ENCODE results near the gene ANKRD23.
"Not testable (repeated sequence)": the region's sequence is repeated elsewhere in the genome, so short reads cannot be mapped to it uniquely, and the experiment has no call there.

The ANKRD23 gene

GRCh38 chr2:96843538-96844268, at the start of gene ANKRD23:
Gene ANKRD23 (minus strand): TSS chr2:96844021. CDS start chr2:96843992, 29 bp downstream.
- no peak for FAIRE-seq
- DNase-seq (ENCODE audit: insufficient read length, low spot score) = no peak

GRCh38 chr2:96891591-96892333, 47.9 kb upstream of the ANKRD23 start:
- DNase-seq (ENCODE audit: insufficient read length, low spot score) (no peak), FAIRE-seq (no peak)

DNA sequence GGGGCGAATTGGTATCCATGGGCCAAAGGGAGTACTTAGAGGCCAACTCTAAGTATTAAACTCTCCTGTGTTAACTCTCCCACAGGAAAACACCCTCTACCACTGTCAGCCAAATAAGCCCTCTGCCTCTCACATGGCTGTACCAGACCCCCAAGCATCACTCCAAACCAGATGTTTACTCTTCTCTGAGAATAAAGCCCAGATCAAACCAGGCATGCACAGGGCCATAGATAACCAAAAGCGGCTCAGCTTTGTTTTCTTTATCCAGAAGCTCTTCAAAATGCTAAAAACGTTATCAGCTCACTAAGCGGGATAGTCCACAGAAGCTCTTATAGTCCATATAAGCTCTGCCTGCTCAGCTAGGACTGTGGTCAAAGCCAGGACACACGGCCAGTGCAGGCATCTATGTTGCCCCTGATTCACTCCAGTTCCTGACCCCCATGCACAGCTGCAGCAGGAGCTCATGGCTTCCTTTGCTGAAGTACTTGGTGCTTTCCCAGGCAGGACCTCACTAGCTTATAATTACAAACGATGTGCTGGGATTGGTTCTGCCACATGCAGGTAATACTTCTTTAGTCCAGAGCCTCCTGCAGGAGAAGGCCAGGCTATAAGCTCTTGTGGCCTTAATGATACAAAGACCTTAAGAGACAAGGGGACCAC, 47.0 kb upstream of the ANKRD23 start:
- DNase-seq (ENCODE audit: insufficient read length, low spot score) = no peak
- FAIRE-seq = no peak

DNA sequence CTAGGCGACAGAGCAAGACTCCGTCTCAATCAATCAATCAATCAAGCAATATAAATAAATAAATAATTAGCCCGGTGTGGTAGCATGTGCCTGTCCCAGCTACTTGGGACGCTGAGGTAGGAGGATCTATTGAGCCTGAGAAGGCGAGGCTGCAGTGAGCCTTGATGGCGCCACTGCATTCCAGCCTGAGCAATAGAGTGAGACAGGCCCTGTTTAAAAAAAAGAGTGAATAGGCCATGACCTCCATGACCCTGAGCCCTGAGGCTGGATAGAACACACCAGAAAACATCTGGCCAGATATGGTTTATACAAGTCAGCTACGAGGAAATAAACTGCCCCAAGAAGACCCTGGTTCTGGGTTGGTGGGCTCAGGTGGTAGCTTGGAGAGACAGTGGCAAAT, 46.4 kb upstream of the ANKRD23 start:
- no peak for DNase-seq (ENCODE audit: insufficient read length, low spot score)

DNA sequence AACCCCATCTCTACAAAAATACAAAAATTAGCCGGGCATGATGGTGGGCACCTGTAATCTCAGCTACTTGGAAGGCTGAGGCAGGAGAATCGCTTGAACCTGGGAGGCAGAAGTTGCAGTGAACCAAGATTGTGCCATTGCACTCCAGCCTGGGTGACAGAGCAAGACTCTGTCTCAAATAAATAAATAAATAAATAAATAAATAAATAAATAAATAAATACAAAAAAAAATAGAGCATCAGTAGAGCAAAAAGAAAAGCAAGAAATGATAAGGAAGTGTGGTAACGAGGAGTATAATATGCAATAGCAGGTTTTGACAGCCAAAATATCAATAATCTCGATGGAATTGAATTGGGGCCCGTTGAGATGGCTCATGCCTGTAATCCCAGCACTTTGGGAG, 45.7 kb upstream of the ANKRD23 start:
- FAIRE-seq; DNase-seq (ENCODE audit: insufficient read length, low spot score): not testable (repeated sequence)

More for the DNA sequence above, 46.4 kb upstream of the ANKRD23 start:
- FAIRE-seq = no peak

DNA sequence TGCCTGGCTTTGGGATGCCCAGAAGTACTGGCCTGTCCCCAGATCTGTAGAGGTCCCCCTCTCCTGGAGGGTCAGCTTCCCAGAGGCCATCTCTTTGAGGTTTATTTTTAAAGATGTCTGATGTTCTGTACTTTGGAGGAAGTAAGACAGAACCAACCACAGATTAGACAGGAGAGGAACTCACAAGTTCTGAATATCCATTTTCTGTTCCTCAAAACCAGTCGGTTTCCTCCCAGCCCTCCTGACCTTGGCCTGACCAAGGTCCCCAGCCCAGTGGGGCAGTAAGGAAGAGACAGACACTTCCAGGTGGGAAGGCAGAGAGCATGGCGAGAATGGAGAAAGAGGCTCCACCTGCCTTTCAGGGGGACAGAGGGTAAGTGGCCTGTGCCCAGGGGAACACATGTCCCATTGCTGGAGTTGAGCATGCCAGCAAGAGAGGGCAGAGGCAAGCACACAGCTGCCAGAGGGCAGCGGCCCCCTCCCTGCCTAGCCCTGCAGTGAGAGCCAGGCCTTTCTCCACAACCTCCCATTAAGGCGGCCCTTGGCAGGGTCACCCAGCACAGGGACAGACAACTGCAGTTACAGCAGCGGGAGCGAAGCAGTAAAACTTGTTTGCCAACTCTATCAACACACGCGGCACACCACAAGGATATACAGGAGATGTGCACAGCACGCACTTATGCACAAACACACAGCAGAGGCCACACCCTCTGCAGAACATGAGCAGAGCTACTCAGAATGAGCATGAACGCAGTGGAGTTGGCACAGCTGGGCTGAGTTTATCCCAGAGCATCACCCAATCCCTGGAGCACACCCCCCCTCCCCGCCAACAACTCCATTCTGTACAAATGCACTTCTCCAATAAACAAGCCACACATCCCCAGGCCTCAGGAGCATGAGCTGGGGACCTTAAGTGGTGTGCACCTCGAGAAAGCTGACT, 44.5 kb upstream of the ANKRD23 start:
- peak; percentile 75 for FAIRE-seq
- no peak for DNase-seq (ENCODE audit: insufficient read length, low spot score)

- no peak for DNase-seq (ENCODE audit: insufficient read length, low spot score)
- FAIRE-seq = peak; percentile 44
Measured at GRCh38 chr2:96887493-96888012, 43.7 kb upstream of the ANKRD23 start.

GRCh38 chr2:96885432-96886347, 41.9 kb upstream of the ANKRD23 start:
- FAIRE-seq (peak; percentile 91), DNase-seq (ENCODE audit: insufficient read length, low spot score) (no peak)

- no peak for DNase-seq (ENCODE audit: insufficient read length, low spot score)
- FAIRE-seq = peak; percentile 76
Measured at GRCh38 chr2:96884299-96885094, 40.7 kb upstream of the ANKRD23 start.

DNA sequence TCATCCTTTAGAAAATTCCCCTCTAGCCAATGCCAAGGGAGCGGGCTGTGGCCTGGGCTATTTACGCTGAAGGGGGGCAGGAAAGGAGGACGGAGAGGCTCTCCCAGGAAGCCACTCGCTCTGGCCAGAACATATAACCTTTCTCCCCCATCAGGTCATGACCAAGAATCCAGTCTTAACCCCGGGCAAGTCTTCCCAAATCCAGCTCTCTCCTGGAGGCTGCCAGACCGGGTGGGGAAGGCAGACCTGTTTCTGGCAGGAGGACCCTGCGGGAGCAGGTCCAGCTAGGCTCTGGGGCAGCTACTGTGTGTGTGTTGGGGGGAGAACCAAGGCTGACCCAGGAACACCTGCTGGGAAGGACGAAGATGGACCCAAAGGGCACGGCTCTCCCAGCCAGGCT, 39.5 kb upstream of the ANKRD23 start:
- DNase-seq (ENCODE audit: insufficient read length, low spot score) (no peak), FAIRE-seq (no peak)

GRCh38 chr2:96882906-96883305, 39.1 kb upstream of the ANKRD23 start:
- FAIRE-seq (no peak), DNase-seq (ENCODE audit: insufficient read length, low spot score) (no peak)

GRCh38 chr2:96882230-96882629, 38.4 kb upstream of the ANKRD23 start:
- FAIRE-seq (no peak), DNase-seq (ENCODE audit: insufficient read length, low spot score) (no peak)

DNA sequence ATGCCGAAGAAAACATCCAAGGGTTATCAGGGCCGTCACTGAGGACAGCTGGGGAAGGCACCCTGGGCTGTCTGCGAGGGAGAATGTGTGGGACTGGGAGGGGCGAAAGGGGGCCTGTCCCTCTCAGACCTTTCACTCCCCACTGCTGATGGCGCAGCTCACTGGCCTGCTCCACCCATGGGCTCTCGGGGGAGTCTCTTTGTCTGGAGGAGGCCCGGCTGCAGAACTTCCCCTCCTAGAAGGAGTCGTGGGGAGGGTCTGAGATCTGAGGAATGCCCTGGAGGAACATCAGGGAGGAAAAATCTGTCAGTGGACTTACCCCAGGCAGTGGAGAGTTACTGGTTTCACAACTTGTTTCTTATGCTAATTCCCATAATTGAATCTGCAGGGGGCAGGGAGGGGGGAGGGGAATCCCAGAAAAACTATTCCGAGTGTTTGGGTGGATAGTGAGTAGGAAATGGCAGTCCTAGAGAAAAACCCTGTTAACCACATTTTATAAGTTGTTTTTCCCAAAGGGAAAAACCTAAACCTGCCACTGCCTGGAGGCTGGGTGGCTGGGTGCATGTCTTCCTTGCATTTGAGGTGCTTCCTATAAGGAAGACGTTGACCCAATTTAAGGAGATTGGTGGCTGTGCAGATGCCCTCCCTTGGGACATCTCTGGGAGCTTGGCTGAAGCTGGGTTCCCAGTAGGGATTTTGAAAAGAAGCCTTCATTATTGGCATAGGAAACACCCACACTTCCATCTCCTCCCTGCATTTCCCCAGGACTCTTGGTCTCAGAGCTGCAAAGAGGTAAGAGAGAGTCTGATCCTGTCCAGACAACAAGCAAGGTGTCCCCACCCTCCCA, 37.8 kb upstream of the ANKRD23 start:
- no peak for DNase-seq (ENCODE audit: insufficient read length, low spot score)
- no peak for FAIRE-seq

DNA sequence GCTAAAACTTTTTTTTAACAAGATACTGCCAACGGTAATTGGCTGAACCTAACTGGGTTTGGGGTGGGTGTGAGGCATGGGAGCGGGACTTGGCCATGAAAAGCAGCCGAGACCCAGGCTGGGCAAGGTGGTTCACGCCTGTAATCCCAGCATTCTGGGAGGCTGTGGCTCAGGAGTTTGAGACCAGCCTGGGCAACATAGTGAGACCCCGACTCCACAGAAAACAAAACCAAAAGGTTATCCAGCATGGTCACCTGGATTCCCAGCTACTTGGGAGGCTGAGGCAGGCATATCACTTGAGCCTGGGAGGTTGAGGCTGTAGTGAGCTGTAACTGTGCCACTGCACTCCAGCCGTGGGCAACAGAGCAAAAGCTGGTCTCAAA, 37.1 kb upstream of the ANKRD23 start:
- FAIRE-seq (peak; percentile 69), DNase-seq (ENCODE audit: insufficient read length, low spot score) (no peak)

DNA sequence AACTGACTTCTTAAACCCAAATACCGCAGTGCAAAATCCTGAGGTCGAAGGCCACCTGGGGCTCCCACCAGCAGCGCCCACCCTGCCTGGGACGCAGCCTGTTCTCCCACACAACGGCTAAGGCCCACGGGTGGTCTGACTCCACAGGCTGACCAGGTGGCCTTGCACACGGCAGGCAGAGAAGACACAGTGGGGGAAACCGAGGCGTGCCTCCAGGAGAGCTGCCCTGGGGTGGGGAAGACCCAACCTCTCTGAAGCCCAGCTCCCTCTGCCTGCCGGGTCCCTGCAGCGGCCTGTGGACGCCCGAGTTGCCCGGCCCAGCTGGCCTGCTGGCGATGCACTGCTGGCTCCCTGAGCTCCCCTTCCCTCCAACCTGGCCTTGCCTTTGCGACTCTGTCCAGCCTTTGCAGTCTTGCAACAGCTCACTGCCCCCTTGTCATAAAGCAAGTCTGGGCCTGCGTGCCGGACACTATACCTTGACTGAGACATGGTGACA, 35.8 kb upstream of the ANKRD23 start:
- DNase-seq (ENCODE audit: insufficient read length, low spot score) (no peak), FAIRE-seq (no peak)

- no peak for FAIRE-seq
- no peak for DNase-seq (ENCODE audit: insufficient read length, low spot score)
Measured at GRCh38 chr2:96878796-96879544, 35.1 kb upstream of the ANKRD23 start.

DNA sequence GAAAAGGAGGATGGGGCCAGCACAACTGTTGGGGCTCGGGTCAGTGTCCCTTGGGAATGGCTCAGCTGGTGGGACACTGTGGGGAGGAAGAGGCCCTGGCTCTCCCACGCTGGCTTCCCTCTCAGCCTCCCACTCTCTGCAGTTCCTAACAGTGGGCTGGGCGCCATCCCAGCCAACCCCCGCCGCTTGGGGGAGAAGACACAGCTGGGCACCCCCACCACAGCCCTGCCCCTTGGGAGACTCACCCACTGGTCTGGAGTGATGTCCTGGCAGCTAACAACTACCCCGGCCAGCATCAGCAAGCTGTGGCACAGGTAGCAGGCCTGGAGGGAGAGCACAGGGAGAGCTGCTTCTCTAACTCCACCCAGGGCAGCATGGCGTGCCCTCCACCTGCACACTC, 34.4 kb upstream of the ANKRD23 start:
- DNase-seq (ENCODE audit: insufficient read length, low spot score) = no peak
- FAIRE-seq = peak; percentile 62
